HFFc6 (cell line): ENCODE data around the gene MSI2. TPM values are rescaled to one million over a fixed set of nuclear protein-coding genes. Genes with fewer than 3 reads are reported as not detected.

ENCODE experiments used
- DNase-seq: peaks from one replicate; pipeline ENCODE4 v3.0.0-alpha.2; 2018
- H3K27ac Mint-ChIP-seq: 2 replicates; pipeline ENCODE4 v1.8.0; 2020; ENCODE audit warnings: mild to moderate bottlenecking, mixed read lengths
- H3K27me3 Mint-ChIP-seq: 2 replicates; pipeline ENCODE4 v1.8.0; 2021; ENCODE audit warnings: mild to moderate bottlenecking, moderate library complexity, mixed read lengths; ENCODE audit not compliant: insufficient read depth
- H3K36me3 Mint-ChIP-seq: 2 replicates; pipeline ENCODE4 v1.8.0; 2021; ENCODE audit warnings: low read depth, mixed read lengths
- H3K4me1 Mint-ChIP-seq: 2 replicates; pipeline ENCODE4 v1.8.0; 2020; ENCODE audit warnings: low read depth, mixed read lengths
- H3K4me3 Mint-ChIP-seq: 2 replicates; pipeline ENCODE4 v1.8.0; 2020; ENCODE audit warnings: mild to moderate bottlenecking, moderate library complexity, mixed read lengths
- H3K9me3 Mint-ChIP-seq: 2 replicates; pipeline ENCODE4 v1.8.0; 2020; ENCODE audit warnings: mild to moderate bottlenecking, mixed read lengths
- total RNA-seq, 6 experiments: library from RNA; stranded (reverse); fragmentation: NEBNext Ultra II Directional; extraction: Animal tissue kit (Norgen Biotek cat#: 25700); gene quantifications; 2 replicates in 1 of 6; 3 replicates in 5 of 6; pipeline ENCODE4 v1.2.3, GENCODE V29; 2021
- TF ChIP-seq, protein P1 (sequence below): fragments of 200-600 bp; sonication (generic); IDR thresholded peaks from 2 replicates; pipeline ENCODE4 v1.5.0; 2021; ENCODE audit warnings: antibody characterized with exemption, mild to moderate bottlenecking

The MSI2 gene
- total RNA-seq, 6 experiments from 2014 or later: 53.5 to 71.7 (median 55.0) TPM

DNA sequence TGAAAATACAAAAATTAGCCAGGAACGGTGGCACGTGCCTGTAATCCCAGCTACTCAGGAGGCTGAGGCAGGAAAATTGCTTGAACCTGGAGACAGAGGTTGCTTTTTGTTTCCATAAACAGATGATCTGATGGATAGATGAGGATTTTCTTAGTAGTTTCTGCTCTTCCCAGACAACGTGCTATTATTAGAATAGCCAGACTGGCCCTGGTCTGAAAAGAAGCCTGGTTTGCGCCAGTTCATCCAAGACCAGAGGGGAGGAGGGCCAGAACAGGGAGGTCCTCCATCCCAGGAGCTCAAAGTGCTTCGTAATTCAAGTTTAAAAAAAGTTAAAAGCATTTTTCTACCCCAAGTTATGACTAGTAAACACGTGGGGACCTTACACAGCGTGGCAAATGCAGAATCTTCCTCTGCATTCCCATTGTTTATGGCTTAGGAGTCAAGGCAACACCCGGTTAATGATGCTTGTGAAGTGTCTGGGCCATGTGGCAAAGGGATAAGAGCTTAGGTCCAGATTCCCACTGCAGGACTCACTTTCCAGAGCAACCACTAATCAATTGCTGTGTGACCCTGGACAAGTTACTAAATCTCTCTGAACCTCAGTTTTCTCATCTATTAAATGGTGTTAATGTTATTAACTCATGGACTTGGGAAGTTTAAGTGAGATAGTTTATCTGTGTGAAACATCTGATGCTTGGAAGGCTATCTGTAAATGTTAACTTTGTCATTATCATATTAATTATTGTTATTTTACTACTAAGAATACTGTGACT, 283.4 kb downstream of the MSI2 start:
- H3K4me1 Mint-ChIP-seq: peaks cover 33% of the 10 kb centered on the region
- no peak for DNase-seq
- TF ChIP-seq, protein P1, sequence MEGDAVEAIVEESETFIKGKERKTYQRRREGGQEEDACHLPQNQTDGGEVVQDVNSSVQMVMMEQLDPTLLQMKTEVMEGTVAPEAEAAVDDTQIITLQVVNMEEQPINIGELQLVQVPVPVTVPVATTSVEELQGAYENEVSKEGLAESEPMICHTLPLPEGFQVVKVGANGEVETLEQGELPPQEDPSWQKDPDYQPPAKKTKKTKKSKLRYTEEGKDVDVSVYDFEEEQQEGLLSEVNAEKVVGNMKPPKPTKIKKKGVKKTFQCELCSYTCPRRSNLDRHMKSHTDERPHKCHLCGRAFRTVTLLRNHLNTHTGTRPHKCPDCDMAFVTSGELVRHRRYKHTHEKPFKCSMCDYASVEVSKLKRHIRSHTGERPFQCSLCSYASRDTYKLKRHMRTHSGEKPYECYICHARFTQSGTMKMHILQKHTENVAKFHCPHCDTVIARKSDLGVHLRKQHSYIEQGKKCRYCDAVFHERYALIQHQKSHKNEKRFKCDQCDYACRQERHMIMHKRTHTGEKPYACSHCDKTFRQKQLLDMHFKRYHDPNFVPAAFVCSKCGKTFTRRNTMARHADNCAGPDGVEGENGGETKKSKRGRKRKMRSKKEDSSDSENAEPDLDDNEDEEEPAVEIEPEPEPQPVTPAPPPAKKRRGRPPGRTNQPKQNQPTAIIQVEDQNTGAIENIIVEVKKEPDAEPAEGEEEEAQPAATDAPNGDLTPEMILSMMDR: no peak
- no peaks in the 10 kb centered on the region; the same call in none of the 2 replicates for H3K27me3 Mint-ChIP-seq
- no peaks in the 10 kb centered on the region; the same call in 1 of the 2 replicates for H3K36me3 Mint-ChIP-seq
- H3K9me3 Mint-ChIP-seq: no peaks in the 10 kb centered on the region
- no peak overlapping the region for H3K4me3 Mint-ChIP-seq
- H3K27ac Mint-ChIP-seq: no peak overlapping the region; the same call in 1 of the 2 replicates

GRCh38 chr17:57540596-57540995, 284.3 kb downstream of the MSI2 start:
- peaks cover 27% of the 10 kb centered on the region for H3K4me1 Mint-ChIP-seq
- no peaks in the 10 kb centered on the region; the same call in 1 of the 2 replicates for H3K36me3 Mint-ChIP-seq
- H3K4me3 Mint-ChIP-seq: no peak overlapping the region
- no peaks in the 10 kb centered on the region; the same call in none of the 2 replicates for H3K27me3 Mint-ChIP-seq
- TF ChIP-seq, protein P1: no peak
- H3K27ac Mint-ChIP-seq: no peak overlapping the region
- H3K9me3 Mint-ChIP-seq: no peaks in the 10 kb centered on the region
- no peak for DNase-seq

- H3K4me3 Mint-ChIP-seq: no peak overlapping the region
- no peak for DNase-seq
Observed at GRCh38 chr17:57541049-57541448, 284.7 kb downstream of the MSI2 start.

GRCh38 chr17:57541472-57542394, 285.4 kb downstream of the MSI2 start:
- Mint-ChIP-seq H3K36me3 (no peaks in the 10 kb centered on the region; the same call in 1 of the 2 replicates), H3K4me1 (peaks cover 26% of the 10 kb centered on the region)
- DNase-seq: no peak

More at GRCh38 chr17:57541049-57541448, 284.7 kb downstream of the MSI2 start:
- Mint-ChIP-seq H3K9me3 (no peaks in the 10 kb centered on the region), H3K27me3 (no peaks in the 10 kb centered on the region; the same call in none of the 2 replicates), H3K36me3 (no peaks in the 10 kb centered on the region; the same call in 1 of the 2 replicates), H3K4me1 (peaks cover 26% of the 10 kb centered on the region), H3K27ac (no peak overlapping the region)
- TF ChIP-seq, protein P1: no peak

DNA sequence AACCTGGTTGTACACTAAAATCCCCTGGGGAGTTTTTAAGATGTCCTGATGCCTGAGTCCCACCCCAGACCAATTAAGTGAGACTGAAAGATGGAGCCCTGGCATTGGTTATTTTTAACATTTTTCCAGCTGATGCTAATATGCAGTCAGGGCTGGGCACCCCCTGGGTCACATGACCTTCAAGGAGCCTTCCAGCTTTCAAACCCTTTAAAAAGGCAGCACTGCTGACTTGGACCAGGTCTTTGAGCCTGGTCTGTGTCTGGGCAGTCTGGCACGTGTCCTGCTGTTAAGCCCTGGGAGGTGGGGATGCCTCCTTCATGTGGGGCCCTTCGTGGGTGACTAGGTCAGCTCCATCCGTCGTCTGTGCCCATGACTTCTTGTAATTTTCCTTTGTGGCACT, 286.2 kb downstream of the MSI2 start:
- Mint-ChIP-seq H3K4me3 (no peak overlapping the region), H3K36me3 (no peaks in the 10 kb centered on the region), H3K27me3 (no peaks in the 10 kb centered on the region; the same call in none of the 2 replicates), H3K4me1 (peaks cover 26% of the 10 kb centered on the region), H3K27ac (no peak overlapping the region), H3K9me3 (no peaks in the 10 kb centered on the region)
- no peak for DNase-seq
- TF ChIP-seq, protein P1: no peak

More at GRCh38 chr17:57541472-57542394, 285.4 kb downstream of the MSI2 start:
- Mint-ChIP-seq H3K27me3 (no peaks in the 10 kb centered on the region; the same call in none of the 2 replicates), H3K9me3 (no peaks in the 10 kb centered on the region), H3K4me3 (no peak overlapping the region), H3K27ac (no peak overlapping the region)
- TF ChIP-seq, protein P1: no peak
